Esophagus squamous epithelium (tissue), 5 donors: ENCODE data around the gene CCDC85C. TPM values are rescaled to one million over a fixed set of nuclear protein-coding genes. Genes with fewer than 3 reads are reported as not detected.

ENCODE experiments used
- DNase-seq: peaks from one replicate; lab custom pipeline; 2025; lab: John Stamatoyannopoulos, UW
- H3K27ac ChIP-seq, 4 donors: fragments of 200-600 bp; sonication (generic); one replicate each; pipeline ENCODE4 v1.5.1; 2016 to 2019; ENCODE audit warnings: mild to moderate bottlenecking in 1 of 4
- H3K27me3 ChIP-seq, 4 donors: fragments of 200-600 bp; sonication (generic); 1 replicate in 3 of 4; 2 replicates in 1 of 4; pipeline versions ENCODE4 v1.5.1 to v1.6.0; 2017 to 2021; ENCODE audit warnings: antibody characterized with exemption in 1 of 4
- H3K36me3 ChIP-seq, 3 donors: fragments of 200-600 bp; sonication (generic); one replicate each; pipeline ENCODE4 v1.5.1; 2016 to 2019
- H3K4me1 ChIP-seq, 3 donors: fragments of 200-600 bp; sonication (generic); one replicate each; pipeline ENCODE4 v1.5.1; 2017 to 2019
- H3K4me3 ChIP-seq, 4 donors: fragments of 200-600 bp; sonication (generic); 1 replicate in 3 of 4; 2 replicates in 1 of 4; pipeline ENCODE4 v1.5.1; 2016 to 2019; ENCODE audit warnings: mild to moderate bottlenecking in 2 of 4, moderate library complexity in 1 of 4
- H3K9me3 ChIP-seq, 3 donors: fragments of 200-600 bp; sonication (generic); one replicate each; pipeline ENCODE4 v1.5.1; 2016 to 2019
- CTCF ChIP-seq, 6 experiments: fragments of 450-650 bp in 4 of 6; fragments of 200-600 bp in 2 of 6; sonication (generic) in 2 of 6; IDR thresholded peaks; one replicate each; pipeline ENCODE4 v1.5.1; 2016 to 2019; ENCODE audit warnings: antibody characterized with exemption in 6 of 6, mild to moderate bottlenecking in 4 of 6, moderate library complexity in 4 of 6
- POLR2A ChIP-seq, 4 donors: fragments of 450-650 bp; IDR thresholded peaks; one replicate each; pipeline ENCODE4 v1.6.1; 2017; ENCODE audit warnings: antibody characterized with exemption in 4 of 4, mild to moderate bottlenecking in 4 of 4, moderate library complexity in 3 of 4
- WGBS, 2 donors: methylation state at CpG; one replicate each; pipeline ENCODE4 v1.1.5; 2018; 5-methylcytosine and 5-hydroxymethylcytosine counted together
- intact Hi-C: fragments of 100-400 bp; cut with DNase I; formaldehyde crosslinking; loops from one replicate; pipeline ENCODE4 v1.15.0; 2022
- total RNA-seq, 4 donors: library from RNA; depleted of rRNA; stranded (reverse); fragments of >200 nt; gene quantifications; one replicate each; pipeline ENCODE4 v1.1.0, GENCODE V29; 2016
- donor health status: DM: yes; HTN: yes; CAD: no.

CCDC85C gene
- total RNA-seq, 4 donors from 2014 or later: 23.4 to 52.0 (median 27.1) TPM

- no peak for TF ChIP-seq POLR2A (IDR thresholded peaks at IDR 0.05)
- no peak for TF ChIP-seq CTCF (IDR thresholded peaks at IDR 0.05)
- no peaks in the 10 kb centered on the region for H3K9me3 ChIP-seq
- H3K4me3 ChIP-seq: no peak overlapping the region
- WGBS, 2 donors: 88 to 90% methylated on average over 10 of the region's 10 CpGs
- no peaks in the 10 kb centered on the region for H3K36me3 ChIP-seq
- peaks cover 26 to 55% (median 27%) of the 10 kb centered on the region in 3 donors for H3K4me1 ChIP-seq
- DNase-seq: no peak
- H3K27ac ChIP-seq: no peak overlapping the region
- intact Hi-C loops: no loop called here
- no peaks in the 10 kb centered on the region for H3K27me3 ChIP-seq
Observed at GRCh38 chr14:99556134-99556791, 47.7 kb downstream of the CCDC85C start.

GRCh38 chr14:99554757-99555531 is 49.1 kb downstream of the CCDC85C start:
- Histone ChIP-seq H3K36me3 (no peaks in the 10 kb centered on the region), H3K9me3 (no peaks in the 10 kb centered on the region), H3K27ac (peak overlapping the region in 3 of 4 donors; percentile 41 to 61 (median 46)), H3K27me3 (no peaks in the 10 kb centered on the region), H3K4me3 (no peak overlapping the region), H3K4me1 (peaks cover 14 to 54% (median 15%) of the 10 kb centered on the region in 3 donors)
- no peak for TF ChIP-seq POLR2A (IDR thresholded peaks at IDR 0.05)
- no peak for TF ChIP-seq CTCF (IDR thresholded peaks at IDR 0.05)
- DNase-seq: no peak
- 55 to 73% methylated on average over 5 to 8 of the region's 9 CpGs for WGBS, 2 donors
- intact Hi-C loops: no loop called here

DNA sequence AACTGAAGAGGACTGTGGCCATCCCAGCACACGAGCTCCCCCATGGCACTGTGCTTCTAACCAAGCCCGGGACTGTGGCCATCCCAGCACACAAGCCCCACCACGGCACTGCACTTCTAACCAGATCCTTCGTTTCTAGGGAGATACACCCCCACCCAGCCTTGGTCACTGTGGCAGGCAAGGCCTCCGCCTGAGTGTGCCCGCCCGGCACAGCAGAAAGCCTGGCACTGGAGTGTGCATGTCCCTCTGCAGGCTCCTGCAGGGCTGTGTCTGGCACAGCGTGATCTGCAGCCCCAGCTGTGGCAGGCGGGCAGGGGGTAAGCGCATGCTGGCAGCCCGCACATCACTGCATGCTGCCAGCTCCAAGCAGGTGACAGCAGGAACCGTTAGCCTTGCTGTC is 49.8 kb downstream of the CCDC85C start:
- no peak overlapping the region for H3K4me3 ChIP-seq
- DNase-seq: no peak
- H3K27ac ChIP-seq: peak overlapping the region in 1 of 4 donors; percentile 4
- TF ChIP-seq CTCF (IDR thresholded peaks at IDR 0.05) (no peak), POLR2A (IDR thresholded peaks at IDR 0.05) (no peak)
- no peaks in the 10 kb centered on the region for H3K36me3 ChIP-seq
- H3K27me3 ChIP-seq: no peaks in the 10 kb centered on the region
- intact Hi-C loops: no loop called here
- WGBS, 2 donors: 40 to 46% methylated on average over 3 to 4 of the region's 12 CpGs
- peaks cover 12 to 53% (median 15%) of the 10 kb centered on the region in 3 donors for H3K4me1 ChIP-seq
- H3K9me3 ChIP-seq: no peaks in the 10 kb centered on the region

- Histone ChIP-seq H3K27me3 (no peaks in the 10 kb centered on the region), H3K9me3 (no peaks in the 10 kb centered on the region), H3K4me1 (peaks cover 12 to 57% (median 15%) of the 10 kb centered on the region in 3 donors), H3K27ac (no peak overlapping the region), H3K4me3 (no peak overlapping the region), H3K36me3 (no peaks in the 10 kb centered on the region)
- TF ChIP-seq POLR2A (IDR thresholded peaks at IDR 0.05) (no peak), CTCF (IDR thresholded peaks at IDR 0.05) (peak in 1 of 6 experiments; percentile 6)
- DNase-seq: no peak
- intact Hi-C loops: no loop called here
- 73% methylated on average over 7 of the region's 13 CpGs; no CpG with 5 or more reads in 1 of the 2 donors for WGBS, 2 donors
Observed at GRCh38 chr14:99552572-99553216, 51.3 kb downstream of the CCDC85C start.
